AG08395 (cell line): ENCODE results near the gene COMP.
A peak's percentile ranks its signal among the peaks of the same experiment; 100 is the strongest.
"Not testable (repeated sequence)": the region's sequence is repeated elsewhere in the genome, so short reads cannot be mapped to it uniquely, and the experiment has no call there.

ENCODE experiments used
- DNase-seq: peaks from one replicate; pipeline ENCODE4 v3.0.0; 2012; ENCODE audit warnings: mixed read lengths, low spot score

COMP gene

DNA sequence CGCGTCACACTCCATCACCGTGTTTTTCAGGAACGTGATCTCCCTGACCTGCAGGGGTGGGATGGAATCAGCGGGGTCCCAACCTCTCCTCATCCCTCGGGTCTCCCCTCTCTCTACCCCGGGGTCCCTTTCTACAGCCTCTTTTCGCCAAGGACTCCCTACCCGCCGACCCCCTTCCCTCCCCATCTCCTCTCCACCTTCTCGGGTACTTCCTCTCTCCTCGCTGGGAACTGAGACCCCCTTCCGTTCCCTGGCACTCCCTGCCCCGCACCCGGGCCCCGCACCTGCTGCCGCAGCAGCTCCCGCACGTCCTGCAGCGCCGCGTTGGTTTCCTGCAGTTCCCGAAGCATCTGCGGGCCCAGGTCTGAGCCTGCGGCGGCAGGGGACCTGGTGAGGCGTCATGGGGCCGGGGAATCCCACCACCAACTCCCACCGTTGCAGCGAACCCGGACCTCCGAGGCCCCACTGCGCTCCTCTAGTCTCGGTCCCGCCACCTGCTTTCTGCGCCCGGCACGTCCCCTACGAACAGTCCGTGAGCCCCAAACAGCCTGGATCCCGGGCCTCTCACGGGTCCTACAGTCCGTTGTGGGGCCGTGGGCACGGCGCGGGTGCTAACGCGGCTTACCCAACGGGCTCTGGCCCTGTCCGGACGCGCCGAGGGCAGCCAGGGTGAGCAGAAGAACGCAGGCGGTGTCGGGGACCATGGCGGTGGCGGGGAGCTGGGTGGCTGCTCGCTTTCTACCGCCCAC lies at the start of gene COMP:
Gene COMP, minus strand, starts transcription at position 740 of the 749 bp plus-strand sequence. Its CDS starts 36 bp downstream, at position 704.
- DNase-seq: no peak

DNA sequence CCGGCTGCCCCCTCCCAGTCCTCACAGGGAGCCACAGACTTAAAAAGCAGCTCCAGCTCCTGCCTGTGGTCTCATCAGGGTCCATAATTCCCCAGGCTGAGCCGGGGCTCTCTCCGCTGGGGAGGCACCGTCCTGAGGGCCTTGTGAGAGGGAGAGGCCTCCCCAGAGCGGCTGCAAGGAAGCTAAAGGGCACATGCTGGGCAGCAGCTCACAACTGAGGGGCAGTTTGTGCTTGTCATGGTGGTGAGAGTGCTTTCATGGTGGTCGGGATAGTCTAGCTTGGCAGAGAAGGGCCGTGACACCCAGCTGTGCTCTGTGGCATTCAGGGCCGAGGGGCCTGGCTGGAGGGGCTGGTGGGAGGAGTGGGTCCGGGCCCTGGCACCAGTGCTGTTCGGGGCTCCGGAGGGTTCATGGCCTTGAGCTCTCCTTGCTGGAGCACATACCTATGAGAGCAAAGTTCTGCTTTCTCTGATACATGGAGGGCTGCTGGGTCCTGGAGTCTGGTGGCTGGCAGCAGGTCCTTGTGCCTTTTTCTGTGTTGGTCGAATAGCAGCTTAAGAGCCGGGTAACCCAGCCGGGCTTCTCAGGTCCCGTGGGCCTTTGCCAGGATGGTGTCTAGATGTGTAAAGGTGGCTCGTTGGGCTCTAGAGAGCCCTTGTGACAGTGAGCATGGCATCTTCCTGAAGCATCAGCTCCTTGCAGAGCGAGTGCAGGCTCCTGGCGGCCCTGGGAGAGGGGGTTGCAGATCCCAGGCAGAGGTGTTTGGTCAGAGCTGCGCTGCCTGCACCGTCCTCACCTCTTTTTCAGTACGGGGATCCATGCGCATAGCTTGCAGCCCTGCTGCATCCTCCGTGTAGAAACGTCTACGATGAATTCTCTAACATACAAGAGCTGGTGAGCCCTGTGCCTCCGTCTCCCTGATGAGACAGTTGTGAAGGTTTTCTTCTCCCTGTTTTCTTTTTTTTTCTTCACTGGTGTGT lies 49.5 kb upstream of the COMP start:
- no peak for DNase-seq

DNA sequence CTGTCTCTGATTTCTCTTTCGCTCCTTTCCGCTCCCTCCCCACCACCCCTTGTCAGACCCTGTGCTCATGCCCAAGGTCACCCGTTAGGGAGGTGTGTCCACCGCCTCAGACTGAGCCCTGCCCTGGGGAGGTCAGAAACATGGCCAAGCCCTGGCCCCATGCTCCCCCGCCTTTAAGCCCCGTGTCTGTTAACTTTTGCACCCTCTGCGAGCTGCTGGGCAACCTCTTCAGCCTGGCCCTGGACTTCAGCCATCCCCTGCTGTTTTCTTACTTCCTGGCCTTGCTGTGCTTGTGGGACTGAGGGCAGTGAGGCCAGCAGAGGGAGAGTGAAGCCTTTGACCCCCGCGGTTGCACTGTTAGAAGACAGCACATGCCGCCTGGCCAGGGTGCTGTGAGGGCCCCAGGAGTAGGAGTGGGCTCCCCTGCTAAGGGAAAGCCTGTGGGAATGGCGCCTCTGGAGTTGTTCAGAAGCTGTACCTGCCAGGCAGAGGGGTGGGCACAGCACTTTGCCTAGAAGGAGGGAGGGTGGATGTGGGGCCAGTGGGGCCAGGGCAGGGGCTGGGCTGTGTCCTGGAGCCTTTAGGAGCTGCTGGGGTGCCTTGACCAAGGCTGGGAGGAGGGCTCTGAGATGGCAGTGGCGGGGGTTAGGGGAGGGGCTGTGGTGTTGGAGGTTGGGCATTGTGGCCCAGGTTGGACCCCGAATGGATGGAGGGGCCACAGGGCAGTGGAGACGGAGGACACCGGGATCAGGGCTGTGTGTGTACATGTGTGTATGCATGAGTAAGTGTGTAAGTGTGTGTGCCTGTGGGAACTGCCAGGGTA lies 48.6 kb upstream of the COMP start:
- DNase-seq: no peak

DNA sequence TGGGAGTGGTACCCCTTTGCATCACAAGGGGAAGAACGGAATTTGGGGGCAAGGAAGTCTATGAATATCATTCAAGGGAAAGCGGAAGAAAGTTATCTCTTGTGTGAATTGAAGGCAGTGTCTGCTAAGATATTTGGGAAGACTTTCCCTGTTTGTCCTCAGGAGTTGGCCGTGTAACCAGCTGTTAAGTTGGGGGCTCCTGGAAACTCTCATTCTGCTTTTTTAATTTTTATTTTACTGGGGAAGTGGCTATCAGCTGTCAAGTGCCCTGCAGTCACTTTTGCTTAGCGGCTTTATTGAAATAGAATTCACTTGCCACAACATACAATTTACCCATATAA lies 43.5 kb upstream of the COMP start:
- no peak for DNase-seq

DNA sequence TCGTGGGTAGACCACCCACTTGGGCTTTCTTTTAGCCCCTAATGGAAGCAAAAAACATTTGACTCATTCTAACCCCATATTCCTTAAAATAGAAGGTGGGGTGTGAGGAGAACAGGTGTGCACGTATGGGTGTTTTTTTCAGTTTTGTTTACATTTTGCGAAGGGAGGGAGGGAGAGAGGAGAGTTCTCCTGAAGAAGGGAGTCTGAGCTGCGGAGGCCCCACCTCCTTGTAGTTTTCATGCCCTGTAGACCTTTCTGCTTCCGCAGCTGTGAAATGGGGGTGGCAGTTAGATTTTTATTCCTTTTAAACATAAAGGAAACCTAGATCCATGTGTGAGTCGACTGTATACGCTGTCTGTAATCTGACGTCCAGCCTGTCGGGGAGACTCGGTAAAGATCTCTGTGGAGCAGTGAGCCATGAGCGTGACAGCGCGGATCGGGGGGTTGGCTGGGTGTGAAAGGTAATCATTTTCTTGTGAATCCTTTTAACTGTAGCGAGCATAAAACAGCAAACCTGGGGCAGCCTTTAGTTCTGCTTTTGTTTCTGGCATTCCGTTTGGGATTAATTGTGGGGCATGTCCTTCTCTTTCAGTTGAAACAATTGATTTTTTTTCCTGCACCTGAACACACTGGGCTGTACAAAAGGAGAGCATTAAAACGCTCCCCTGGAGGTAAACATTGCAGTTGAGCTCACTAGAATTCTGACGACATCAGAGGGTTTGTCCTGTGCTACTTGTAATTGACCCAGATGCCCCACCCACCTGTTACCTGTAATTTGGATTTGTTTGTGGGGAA lies 42.9 kb upstream of the COMP start:
- DNase-seq: no peak

DNA sequence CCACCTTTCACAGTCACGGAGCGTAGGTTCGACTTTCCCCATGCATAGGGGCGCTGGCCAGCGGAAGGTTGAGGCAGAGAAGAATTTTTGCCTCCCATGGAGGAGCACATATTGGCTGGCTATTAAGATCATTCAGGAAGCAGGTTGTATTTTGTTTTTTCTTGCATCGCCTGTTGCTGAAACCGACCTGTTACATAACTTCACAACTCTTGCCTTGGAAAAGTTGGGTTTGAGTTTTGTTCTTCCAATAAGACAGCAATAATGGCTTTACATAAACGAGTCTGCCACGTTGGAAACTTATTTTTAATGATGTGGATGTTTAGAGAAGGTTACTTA lies 42.0 kb upstream of the COMP start:
- DNase-seq: no peak

DNA sequence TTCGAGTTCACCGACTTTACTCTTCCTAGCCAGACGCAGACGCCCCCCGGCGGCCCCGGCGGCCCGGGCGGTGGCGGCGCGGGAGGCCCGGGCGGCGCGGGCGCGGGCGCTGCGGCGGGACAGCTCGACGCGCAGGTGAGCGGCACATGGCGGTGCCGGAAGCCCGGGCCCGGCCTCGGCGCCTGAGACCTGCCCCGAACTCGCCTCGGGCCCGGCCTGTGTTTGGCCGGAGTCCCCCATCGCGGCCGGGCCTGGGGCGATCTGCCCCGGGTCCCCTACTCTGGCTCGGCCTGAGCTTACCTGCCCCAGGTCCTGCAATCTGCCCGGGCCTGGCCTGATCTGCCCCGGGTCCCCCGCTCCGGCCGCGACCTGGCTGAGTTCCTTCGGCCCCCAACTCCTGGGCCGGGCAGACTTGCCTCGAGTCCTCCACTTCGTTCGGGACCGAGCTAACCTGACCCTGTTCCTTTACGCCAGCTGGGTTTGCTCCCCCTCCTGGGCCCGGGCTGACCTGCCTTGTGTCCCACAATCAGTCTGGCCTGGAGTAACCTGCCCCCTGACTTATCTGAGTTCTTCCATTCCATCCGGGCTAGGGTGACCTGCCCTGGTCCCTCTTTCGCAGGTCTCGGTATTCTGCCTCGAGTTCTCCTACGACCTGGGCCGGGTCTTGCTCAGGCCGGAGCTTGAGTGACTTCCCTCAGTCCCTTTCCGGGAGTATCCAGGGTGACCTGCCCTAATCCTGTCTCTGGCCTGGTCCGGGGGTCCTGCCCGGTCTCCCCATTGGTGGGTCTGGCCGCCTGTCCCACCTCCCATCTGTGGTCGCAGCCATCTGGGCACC lies 41.4 kb upstream of the COMP start:
- DNase-seq: no peak

DNA sequence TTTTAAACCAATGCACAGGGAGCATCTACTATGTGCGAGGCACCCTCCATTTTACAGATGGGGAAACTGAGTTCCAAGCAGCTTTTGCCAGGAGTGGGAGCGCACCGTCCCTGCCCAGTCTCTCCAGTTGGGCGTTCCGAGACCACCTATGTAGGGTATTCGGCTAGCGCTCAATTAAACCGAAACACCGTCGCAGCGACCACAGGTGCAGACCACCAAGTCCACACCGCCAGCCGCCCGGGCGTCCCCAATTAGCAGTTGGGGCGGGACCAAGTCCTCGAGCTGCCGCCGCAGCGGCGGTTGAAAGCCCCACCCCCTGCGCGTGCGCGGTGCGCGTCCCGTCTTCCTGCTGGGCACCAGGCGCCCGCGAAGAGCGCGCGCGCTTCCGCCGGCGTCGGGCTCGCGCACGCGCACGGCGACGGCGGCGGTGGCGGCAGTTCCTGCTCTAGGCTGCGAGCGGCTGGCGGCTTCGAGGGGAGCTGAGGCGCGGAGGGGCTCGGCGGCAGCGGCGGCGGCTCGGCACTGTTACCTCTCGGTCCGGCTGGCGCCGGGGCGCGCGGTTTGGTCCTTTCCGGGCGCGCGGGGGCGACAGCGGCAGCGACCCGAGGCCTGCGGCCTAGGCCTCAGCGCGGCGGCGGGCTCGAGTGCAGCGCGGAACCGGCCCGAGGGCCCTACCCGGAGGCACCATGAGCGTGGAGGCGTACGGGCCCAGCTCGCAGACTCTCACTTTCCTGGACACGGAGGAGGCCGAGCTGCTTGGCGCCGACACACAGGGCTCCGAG lies 40.6 kb upstream of the COMP start, which contains the start of gene UPF1:
Gene UPF1, plus strand, starts transcription at position 436 of the 782 bp plus-strand sequence. Its CDS starts 251 bp downstream, at position 687.
- peak; percentile 98 for DNase-seq

DNA sequence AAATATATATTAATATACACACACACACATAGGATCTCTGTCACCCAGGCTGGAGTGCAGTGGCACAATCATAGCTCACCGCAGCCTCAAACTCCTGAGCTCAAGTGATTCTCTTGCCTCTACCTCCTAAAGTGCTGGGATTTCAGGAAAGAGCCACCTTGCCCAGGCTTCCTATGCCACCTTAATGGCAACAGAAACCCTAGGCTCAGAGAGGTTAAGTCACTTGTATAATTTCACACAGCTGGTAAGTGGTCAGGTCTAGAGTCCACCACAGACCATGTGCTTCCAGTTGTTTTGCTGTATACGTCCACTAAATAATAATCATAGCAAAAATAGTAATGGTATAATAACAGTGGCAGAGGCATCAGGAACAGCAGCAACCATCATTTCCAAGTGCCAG lies 39.4 kb upstream of the COMP start:
- no peak for DNase-seq

DNA sequence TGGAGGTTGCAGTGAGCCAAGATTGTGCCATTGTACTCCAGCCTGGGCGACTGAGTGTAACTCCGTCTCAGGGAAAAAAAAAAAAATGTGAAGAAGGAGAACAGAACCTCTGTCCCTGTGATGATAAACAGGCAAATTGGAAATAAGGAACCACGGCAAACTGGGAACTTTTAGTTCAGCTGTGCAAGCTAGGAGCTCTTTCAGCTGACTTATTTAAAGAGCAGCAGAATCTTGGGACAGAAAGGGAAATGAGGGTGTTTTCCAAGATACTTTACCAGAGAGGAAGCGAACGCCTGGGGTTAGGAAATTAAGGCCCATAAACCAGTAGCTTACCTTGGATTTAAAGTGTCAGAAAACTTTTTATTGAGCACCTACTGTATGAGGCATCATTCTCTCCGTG lies 37.7 kb upstream of the COMP start:
- DNase-seq: no peak

DNA sequence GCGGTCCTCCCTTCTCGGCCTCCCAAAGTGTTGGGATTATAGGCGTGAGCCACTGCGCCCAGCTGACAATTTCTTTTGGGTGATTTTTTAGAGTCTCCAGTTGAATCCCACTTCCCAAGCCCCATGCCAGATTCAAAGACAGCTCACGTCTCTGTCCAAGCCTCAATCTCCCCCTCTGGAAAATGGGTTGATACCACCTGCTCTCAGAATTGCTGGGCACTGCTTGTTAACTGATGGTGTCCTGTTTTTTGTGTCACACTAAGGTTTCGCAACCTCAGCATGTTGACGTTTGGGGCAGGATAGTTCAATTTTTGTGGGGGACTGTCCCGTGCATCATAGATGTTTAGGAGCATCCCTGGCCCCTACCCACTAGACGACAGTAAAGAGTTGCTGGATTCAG lies 26.5 kb upstream of the COMP start:
- no peak for DNase-seq

DNA sequence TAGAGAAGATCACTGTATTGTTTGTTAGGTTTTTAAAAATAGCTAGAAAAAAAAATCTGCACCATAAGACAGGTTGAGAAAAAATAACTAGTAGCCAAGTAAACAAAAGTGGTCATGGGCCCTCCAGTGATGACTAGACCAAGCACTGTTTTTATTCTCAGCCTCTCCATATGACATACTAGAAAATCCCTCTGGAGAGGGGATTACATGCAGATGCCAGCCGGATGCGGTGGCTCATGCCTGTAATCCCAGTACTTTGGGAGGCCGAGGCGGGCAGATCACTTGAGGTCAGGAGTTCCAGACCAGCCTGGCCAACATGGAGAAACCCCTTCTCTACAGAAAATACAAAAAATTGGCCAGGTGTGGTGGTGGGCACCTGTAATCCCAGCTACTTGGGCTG lies 25.5 kb upstream of the COMP start:
- not testable (repeated sequence) for DNase-seq

DNA sequence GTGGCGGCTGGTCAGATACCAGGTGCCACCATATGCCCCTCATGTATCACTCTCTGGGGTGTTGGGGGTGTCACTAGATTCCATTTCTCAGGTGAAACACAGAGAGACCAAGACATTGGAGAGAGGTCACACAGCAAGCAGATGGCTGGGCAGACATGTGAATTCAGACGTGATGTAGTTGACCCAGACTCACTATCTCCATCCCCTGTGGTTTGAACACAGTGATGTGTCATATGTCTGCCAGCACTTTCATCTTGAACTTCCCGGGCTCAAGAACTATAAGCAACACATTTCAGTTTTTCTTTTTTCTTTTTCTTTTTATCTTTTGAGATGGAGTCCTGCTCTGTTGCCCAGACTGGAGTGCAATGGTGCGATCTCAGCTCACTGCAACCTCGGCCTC lies 24.6 kb upstream of the COMP start:
- no peak for DNase-seq

DNA sequence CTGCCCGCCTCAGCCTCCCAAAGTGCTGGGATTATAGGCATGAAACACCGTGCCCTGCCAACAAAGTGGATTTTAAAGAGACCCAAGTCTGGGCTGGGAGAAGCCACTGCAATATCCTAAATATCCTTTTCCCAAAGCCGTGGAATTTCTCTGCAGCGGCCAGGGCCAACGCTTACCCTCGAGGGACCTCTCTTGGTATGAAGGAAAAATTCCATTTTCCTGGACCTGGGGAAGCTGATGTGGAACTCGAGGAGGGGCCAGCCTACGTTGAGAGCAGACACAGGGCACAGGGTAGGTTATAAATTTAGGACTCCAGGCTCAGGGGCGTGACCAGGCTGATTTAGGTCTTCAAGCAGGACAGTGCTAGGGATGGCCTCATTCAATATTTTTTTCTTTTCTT lies 23.0 kb upstream of the COMP start:
- peak; percentile 48 for DNase-seq

DNA sequence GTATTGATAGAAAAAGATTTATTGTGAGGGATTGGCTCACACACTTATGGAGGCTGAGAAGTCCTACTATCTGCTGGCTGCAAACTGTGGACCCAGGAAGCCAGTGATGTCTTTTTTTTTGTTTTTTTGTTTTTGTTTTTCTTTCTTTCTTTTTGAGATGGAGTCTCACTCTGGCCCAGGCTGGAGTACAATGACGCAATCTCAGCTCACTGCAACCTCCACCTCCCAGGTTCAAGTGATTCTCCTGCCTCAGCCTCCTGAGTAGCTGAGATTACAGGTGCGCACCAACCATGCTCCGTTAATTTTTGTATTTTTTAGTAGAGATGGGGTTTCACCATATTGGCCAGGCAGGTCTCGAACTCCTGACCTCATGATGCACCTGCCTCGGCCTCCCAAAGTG lies 20.5 kb upstream of the COMP start:
- DNase-seq: not testable (repeated sequence)

DNA sequence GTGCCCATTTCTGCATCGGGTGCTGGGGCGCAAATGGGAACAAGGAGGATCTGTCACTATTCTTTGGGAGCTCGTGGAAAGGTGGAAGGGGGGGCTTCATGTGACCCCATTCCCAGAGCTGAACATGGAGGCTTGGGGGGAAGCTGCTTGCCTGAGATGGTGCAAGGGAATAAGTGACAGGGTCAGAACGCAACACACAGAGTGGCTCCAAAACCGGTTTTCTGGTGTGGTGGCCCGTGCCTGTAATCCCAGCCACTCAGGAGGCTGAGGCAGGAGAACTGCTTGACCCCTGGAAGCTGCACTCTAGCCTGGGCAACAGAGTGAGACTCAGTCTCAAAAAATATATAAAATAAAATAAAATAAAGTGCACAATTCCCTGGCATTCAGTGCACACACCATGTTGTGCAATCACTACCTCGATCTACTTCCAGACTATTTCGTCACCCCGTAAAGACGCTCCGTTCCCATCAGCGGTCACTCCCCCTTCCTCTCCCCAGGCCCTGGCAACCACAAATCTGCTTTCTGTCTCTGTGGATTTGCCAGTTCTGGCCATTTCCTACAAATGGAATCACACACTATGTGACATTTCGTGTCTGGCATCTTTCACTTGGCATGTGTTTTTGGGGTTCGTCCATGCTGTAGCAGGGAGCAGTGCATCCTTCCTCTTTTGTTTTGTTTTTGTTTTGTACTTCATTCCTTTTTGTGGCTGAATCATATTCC lies 18.2 kb upstream of the COMP start:
- DNase-seq: peak; percentile 82

DNA sequence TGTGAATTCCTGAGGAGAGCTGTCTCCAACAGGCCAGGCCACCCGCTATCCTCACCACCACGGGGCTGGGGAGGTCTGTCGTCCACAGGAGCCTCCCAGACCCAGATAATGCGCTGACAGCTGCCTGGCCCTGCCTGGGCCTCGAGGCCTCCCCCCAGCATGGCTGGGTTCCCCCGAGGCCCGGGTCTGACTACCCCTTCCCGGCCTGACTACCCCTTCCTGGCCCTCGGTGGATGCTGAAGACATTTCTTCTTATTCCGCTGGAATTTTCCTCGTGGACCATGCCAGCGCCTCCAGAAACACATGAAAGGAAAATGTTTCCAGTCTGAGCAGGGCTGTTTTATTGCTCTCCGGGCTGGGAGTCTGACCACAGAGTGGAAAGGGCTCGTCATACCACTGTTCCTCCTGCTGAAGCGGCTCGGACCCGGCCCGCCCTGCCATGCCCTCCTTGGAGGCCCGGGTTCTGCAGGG lies 16.8 kb upstream of the COMP start:
- peak; percentile 85 for DNase-seq

DNA sequence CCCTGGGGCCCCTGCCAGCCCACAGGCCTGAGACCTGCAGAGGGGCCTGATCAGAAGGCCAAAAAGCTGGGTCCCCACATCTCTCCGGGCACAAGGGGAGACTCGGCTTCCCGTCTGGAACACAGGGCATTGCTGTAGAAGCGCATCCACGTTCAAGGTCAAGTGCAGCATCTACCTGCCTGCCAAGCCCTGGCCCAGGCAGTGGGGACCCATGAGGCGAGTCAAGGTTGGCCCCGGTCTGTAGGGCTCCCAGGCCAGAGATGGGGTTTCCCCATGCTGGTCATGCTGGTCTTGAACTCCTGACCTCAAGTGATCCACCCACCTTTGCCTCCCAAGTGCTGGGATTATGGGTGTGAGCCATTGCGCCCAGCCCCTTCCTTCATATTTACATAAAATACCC lies 13.5 kb upstream of the COMP start:
- no peak for DNase-seq

DNA sequence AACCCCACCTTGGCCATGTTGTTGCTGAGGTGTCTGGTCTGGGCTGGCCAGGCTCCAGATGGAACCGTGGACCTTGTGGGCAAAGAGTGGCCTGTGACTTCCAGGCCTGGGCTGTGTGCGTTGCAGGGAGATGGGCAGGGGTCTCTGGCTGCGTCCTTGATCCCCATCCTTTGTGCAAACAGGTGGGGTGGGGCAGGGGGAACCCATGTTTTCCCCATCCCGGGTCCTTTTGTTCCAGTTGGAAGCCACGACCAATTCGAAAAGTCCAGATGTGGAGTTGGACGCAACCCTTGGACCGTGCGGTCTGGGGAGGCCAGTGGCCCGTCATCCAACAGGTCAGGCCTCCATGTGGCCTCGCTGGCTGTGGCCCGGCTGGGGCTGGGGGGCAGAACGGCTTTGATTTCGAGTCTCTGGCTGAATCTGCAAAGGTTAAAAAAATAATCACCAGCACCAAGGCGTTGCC lies 13.1 kb upstream of the COMP start:
- no peak for DNase-seq
